Measurements from ENCODE around the gene FANCC.
A peak's percentile ranks its signal among the peaks of the same experiment; 100 is the strongest.

Gene FANCC

DNA sequence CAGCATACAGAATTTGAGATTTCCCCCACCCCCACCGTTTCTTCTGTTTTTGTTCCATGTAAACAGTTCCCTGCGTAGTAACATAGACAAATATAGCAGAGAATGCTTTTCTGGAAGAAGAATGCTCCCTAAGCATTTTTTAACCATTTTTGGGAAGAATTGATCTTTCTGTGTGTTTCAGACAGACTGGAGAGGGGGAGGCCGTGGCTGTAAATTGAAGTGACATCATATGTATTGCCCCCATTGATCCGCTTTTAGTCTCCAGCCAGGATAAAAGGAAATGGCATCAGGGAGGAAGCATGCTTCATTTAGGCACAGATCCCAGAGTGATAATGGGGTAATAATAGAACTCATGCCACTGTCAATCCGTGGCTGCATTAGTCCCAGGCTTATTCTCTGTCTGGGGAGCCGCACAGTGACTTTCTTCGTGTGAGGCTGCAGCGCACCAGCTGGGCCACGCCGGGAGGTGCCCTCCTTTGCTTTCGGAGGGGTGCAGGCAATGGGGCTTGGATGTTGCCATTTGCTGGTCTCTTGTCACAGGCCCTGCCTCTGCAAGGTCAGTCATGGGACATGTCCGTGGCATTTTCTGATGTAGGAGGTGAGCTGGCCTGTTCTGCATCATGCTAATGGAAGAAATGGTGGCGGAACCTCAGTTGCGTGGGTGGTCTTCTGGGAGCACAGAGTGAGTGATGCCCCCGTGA lies 261.5 kb downstream of the FANCC start:
- peak overlapping the region; percentile 26 for H3K4me3 ChIP-seq (ENCODE audit: low read depth, low read length)
- TF ChIP-seq, protein P1, sequence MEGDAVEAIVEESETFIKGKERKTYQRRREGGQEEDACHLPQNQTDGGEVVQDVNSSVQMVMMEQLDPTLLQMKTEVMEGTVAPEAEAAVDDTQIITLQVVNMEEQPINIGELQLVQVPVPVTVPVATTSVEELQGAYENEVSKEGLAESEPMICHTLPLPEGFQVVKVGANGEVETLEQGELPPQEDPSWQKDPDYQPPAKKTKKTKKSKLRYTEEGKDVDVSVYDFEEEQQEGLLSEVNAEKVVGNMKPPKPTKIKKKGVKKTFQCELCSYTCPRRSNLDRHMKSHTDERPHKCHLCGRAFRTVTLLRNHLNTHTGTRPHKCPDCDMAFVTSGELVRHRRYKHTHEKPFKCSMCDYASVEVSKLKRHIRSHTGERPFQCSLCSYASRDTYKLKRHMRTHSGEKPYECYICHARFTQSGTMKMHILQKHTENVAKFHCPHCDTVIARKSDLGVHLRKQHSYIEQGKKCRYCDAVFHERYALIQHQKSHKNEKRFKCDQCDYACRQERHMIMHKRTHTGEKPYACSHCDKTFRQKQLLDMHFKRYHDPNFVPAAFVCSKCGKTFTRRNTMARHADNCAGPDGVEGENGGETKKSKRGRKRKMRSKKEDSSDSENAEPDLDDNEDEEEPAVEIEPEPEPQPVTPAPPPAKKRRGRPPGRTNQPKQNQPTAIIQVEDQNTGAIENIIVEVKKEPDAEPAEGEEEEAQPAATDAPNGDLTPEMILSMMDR (IDR thresholded peaks at IDR 0.05; ENCODE audit: low read depth, low read length): no peak

DNA sequence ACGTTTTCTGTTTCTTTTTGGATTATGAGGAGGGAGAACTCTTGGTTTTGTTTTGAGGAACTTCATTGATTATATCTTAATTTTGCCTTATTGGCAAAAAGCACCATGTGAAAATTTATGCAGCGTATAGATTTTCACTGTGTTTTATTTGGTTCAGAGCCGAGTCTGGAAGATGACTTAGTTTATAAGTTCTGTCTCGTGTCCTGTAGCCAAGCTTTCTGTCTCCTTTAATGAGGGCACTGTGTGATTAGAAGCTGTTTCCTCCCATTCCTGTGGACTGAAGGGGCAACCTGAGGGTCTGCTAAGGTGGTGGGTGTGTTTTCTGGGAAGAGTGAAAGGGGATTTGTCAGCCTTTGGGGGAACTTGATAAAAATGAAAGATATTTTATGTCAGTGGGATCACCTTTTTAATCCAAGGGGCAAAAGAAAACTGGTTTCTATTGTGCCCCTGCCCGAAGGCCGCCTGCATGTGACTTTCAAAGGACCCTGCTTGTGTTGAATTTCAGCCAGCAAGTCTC lies 262.1 kb downstream of the FANCC start:
- TF ChIP-seq, protein P1 (IDR thresholded peaks at IDR 0.05; ENCODE audit: low read depth, low read length): no peak
- peak overlapping the region; percentile 26 for H3K4me3 ChIP-seq (ENCODE audit: low read depth, low read length)

DNA sequence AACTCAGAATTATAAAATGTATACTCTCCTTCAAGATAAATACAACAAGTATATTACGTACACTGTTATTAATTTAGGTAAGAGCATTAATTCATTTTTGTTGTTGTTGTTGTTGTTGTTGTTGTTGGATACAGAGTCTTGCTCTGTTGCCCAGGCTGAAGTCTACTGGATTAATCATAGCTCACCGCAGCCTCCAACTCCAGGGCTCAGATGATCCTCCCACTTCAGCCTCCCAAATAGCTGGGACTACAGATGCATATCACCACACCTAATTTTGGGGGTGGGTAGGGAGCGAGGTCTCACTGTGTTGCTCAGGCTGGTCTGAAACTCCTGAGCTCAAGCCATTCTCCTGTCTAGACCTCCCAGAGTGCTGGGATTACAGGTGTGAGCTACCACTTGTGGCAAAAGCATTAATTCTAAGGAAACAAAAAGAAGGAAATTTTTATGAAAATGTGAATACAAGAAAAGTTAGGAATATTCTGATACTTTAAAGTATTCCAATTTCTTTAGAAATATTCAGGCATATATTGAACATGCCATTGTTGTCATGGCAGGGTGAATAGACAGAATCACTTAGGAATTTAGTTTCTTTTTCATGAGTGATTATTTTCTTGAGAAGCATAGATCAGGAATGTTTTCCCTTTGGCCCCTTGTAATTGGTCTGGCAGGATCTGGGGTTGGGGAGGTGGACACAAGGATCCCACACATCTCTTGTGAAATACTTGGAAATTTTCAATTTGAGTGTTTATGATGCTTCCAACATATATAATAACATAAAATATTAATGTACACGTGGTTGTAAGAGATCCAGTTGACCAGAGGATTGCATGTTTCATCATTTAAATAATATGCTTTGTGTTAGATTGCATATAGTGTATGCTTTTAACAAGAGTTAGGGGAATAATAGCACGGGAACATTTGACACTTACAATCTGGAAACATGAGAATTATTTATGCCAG lies 263.6 kb downstream of the FANCC start:
- TF ChIP-seq, protein P1 (IDR thresholded peaks at IDR 0.05; ENCODE audit: low read depth, low read length): no peak
- H3K4me3 ChIP-seq (ENCODE audit: low read depth, low read length): no peak overlapping the region

DNA sequence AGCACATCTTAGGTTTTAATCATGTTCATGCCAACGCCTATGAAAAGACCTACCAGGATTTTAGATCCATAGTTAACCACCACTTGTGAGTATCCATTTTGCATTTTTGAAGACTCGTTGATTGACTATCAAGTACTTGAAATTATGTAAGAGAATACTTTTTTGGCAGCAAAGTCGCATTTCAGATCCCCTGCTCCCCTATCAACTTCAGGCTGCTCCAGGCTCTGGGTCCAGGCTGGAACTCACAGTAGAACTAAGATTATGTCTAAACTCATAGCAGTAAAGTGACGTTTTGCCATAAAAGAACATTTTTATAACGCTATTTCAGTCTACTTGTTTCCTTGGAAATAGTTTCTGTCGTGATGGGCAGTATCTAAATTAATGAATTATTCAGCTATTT lies 267.7 kb downstream of the FANCC start:
- TF ChIP-seq, protein P1 (IDR thresholded peaks at IDR 0.05; ENCODE audit: low read depth, low read length): no peak
- H3K4me3 ChIP-seq (ENCODE audit: low read depth, low read length): peak overlapping the region; percentile 65

All from WI38 (cell line).